Muscle of leg (tissue), 11 donors: ENCODE measurements around the gene TMEM119. TPM values are rescaled to one million over a fixed set of nuclear protein-coding genes. Genes with fewer than 3 reads are reported as not detected.

Source experiments
- DNase-seq: peaks from one replicate; pipeline ENCODE4 v3.0.0; 2013
- H3K27ac ChIP-seq: one replicate; pipeline ENCODE4 v1.5.1; 2013; ENCODE audit warnings: mild to moderate bottlenecking, low read length, control low read depth
- H3K27me3 ChIP-seq: one replicate; pipeline ENCODE4 v1.6.1; 2013; ENCODE audit warnings: low read length; ENCODE audit not compliant: control insufficient read depth, insufficient read depth
- H3K36me3 ChIP-seq: one replicate; pipeline ENCODE4 v1.6.1; 2013; ENCODE audit warnings: low read length; ENCODE audit not compliant: control insufficient read depth, insufficient read depth
- H3K4me1 ChIP-seq: one replicate; pipeline ENCODE4 v1.6.1; 2013; ENCODE audit warnings: low read length; ENCODE audit not compliant: control insufficient read depth, insufficient read depth
- H3K4me3 ChIP-seq: one replicate; pipeline ENCODE4 v1.5.1; 2013; ENCODE audit warnings: low read length, control low read depth
- H3K9me3 ChIP-seq: replicated peaks from 2 replicates; pipeline ENCODE4 v1.6.1; 2013; ENCODE audit warnings: low read depth, low read length; ENCODE audit not compliant: control insufficient read depth
- WGBS: methylation state at CpG from one replicate; pipeline ENCODE4 v1.1.5; 2013; ENCODE audit warnings: missing lambda C conversion rate; ENCODE audit not compliant: insufficient coverage; 5-methylcytosine and 5-hydroxymethylcytosine counted together
- polyA plus RNA-seq, 8 donors: library from polyadenylated mRNA; unstranded; fragments of 120-200 nt; gene quantifications; one replicate each; pipeline versions ENCODE4 v1.2.1 to v1.2.3, GENCODE V29; 2013; ENCODE audit warnings: inconsistent platforms in 1 of 8, low replicate concordance in 1 of 8; ENCODE audit not compliant: insufficient read length in 8 of 8, insufficient read depth in 1 of 8
- total RNA-seq: library from RNA; stranded (reverse); fragments of 120-200 nt; gene quantifications from one replicate; pipeline ENCODE4 v1.2.4, GENCODE V29; 2013

The TMEM119 gene
- total and polyA plus RNA-seq, 9 donors, result 25.2 to 68.7 (median 43.1) TPM

GRCh38 chr12:108583991-108584390, 13.9 kb downstream of the TMEM119 start:
- peak; percentile 81 for DNase-seq
- 25% methylated on average over 7 of the region's 7 CpGs for WGBS
- H3K27ac ChIP-seq, result peak overlapping the region; percentile 86

DNA sequence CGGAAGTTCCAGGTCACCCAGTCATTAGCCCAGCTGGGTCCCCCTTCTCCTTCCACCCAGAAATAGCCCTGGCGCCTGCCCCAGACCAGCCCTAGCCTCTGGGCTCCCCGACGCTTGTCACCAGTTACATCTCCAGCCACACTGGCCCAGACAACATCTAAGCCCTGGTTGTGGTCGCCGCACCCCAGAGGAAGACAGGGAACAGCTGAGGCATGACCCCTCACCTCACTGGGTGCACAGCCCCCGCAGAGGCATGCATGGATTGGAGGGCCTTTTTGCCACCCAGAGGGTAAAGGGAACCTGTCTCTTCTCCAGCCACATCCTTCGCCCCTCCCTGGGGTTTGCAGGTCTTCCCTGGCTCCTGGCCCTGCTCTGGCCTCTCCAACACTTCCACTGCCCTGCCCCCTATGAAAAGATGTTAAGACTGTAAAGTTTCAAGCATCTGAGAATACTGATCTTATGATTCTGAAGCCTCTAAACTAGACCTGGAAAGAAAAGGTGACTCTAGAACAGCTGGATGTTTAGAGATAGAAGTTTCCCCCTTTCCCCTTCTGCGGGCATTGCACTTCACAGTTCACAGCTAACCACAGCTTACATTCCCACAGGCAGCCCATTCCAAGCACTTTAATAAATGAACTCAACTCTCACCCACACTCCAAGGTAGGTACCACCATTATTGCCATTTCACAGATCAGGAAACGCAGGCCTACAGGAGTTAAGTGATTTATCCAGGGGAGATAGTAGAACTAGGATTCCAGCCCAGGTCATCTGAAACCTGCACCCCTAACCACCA, 14.7 kb downstream of the TMEM119 start:
- Histone ChIP-seq H3K36me3 (no peaks in the 10 kb centered on the region), H3K27ac (peak overlapping the region; percentile 86), H3K9me3 (no peaks in the 10 kb centered on the region), H3K4me3 (no peak overlapping the region), H3K27me3 (no peaks in the 10 kb centered on the region), H3K4me1 (peaks cover 44% of the 10 kb centered on the region)
- DNase-seq, result no peak
- 48% methylated on average over 4 of the region's 10 CpGs for WGBS

More at GRCh38 chr12:108583991-108584390, 13.9 kb downstream of the TMEM119 start:
- no peaks in the 10 kb centered on the region for H3K36me3 ChIP-seq
- H3K4me3 ChIP-seq, result no peak overlapping the region
- H3K27me3 ChIP-seq, result no peaks in the 10 kb centered on the region
- peaks cover 52% of the 10 kb centered on the region for H3K4me1 ChIP-seq
- no peaks in the 10 kb centered on the region for H3K9me3 ChIP-seq

- DNase-seq, result no peak
- Histone ChIP-seq H3K27ac (no peak overlapping the region), H3K9me3 (no peaks in the 10 kb centered on the region), H3K4me1 (peaks cover 37% of the 10 kb centered on the region), H3K27me3 (no peaks in the 10 kb centered on the region), H3K36me3 (no peaks in the 10 kb centered on the region), H3K4me3 (no peak overlapping the region)
- WGBS, result 90% methylated on average over 7 of the region's 9 CpGs
Measured at GRCh38 chr12:108582509-108582908, 15.4 kb downstream of the TMEM119 start.

DNA sequence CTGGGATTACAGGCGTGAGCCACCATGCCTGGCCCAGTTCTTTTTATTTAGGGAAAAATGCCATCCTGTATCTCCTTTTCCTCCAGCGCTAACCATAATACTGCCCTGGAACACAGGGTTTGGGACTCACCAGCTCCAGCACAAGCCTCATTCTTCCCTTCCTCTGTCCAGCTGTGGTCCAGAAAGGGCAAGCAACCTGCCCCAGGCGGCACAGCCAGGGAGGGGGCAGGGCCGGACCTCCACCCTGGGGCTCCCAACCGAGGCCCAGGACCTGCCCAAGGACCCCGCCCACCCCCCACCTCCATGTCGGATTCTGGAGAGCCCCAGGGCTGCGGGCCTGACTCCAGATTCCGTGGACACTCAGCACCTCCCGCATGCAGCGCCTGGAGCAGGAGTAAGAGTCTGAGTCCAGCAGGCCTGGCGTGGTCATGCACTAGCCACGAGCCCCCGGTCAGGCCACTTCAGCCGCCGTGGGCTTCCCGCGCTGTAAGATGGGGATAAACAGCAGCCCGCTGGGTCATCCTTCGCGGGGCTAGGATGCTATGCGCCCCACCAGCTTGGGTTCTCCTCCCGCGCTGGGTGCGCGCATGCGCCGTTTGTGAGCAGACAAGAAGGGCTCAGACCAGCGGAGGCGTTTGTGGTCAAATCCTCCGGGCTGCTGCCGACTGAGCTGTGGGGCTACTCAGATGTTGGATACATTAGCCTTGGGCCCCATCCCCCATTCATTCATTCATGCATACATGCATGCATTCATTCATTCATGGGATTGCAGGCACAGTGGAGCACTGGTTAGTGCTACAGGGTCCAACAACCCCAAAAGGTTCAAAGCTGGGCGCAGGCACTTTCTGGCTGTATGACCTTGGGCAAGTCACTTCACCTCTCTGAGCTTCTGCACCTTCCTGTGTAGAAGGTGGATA, 16.3 kb downstream of the TMEM119 start:
- no peak overlapping the region for H3K27ac ChIP-seq
- H3K36me3 ChIP-seq, result no peaks in the 10 kb centered on the region
- no peaks in the 10 kb centered on the region for H3K9me3 ChIP-seq
- DNase-seq, result no peak
- WGBS, result 81% methylated on average over 29 of the region's 33 CpGs
- H3K4me3 ChIP-seq, result no peak overlapping the region
- H3K27me3 ChIP-seq, result no peaks in the 10 kb centered on the region
- H3K4me1 ChIP-seq, result peaks cover 37% of the 10 kb centered on the region

- H3K4me1 ChIP-seq, result peaks cover 38% of the 10 kb centered on the region
- WGBS, result 13% methylated on average over 2 of the region's 3 CpGs
- no peak for DNase-seq
- no peak overlapping the region for H3K4me3 ChIP-seq
- H3K36me3 ChIP-seq, result no peaks in the 10 kb centered on the region
- no peak overlapping the region for H3K27ac ChIP-seq
- no peaks in the 10 kb centered on the region for H3K9me3 ChIP-seq
- no peaks in the 10 kb centered on the region for H3K27me3 ChIP-seq
Measured at GRCh38 chr12:108580531-108580930, 17.4 kb downstream of the TMEM119 start.

DNA sequence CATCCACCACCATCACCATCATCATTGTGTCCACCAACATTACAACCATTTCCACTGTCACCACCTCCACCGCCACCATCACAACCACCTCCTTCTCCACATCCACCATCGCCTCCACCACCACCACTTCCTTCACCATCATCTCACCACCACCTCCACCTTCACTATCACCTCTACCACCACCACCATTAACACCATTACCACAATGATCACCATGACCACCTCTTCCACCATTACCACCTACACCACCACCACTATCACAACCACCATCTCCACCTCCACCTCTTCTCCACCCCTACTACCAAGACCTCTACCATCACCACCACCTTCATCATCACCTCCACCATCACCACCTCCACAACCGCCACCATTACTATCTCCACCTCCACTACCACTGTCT, 19.1 kb downstream of the TMEM119 start:
- Histone ChIP-seq H3K9me3 (no peaks in the 10 kb centered on the region), H3K4me1 (peaks cover 32% of the 10 kb centered on the region), H3K36me3 (no peaks in the 10 kb centered on the region), H3K27ac (no peak overlapping the region), H3K27me3 (no peaks in the 10 kb centered on the region), H3K4me3 (no peak overlapping the region)
- DNase-seq, result no peak
- 100% methylated on average over 2 of the region's 3 CpGs for WGBS

DNA sequence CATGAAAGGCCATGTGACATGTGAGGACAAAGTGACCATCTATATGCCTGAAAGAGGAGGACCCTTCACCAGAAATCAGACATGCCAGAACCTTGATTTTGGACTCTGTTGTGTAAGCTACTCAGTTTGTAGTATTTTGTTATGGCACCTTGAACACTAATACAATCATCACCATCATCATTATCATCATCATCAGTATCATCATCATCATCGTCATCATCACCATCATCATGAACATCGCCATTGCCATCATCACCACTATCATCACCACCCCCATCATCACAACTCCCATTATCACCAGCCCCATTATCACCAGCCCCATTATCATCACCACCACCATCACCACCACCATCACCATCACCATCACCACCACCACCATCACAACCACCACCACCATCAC, 19.6 kb downstream of the TMEM119 start:
- WGBS, result 96% methylated on average over 2 of the region's 2 CpGs
- Histone ChIP-seq H3K27me3 (no peaks in the 10 kb centered on the region), H3K4me3 (no peak overlapping the region), H3K4me1 (peaks cover 26% of the 10 kb centered on the region), H3K27ac (no peak overlapping the region), H3K36me3 (no peaks in the 10 kb centered on the region), H3K9me3 (no peaks in the 10 kb centered on the region)
- no peak for DNase-seq

GRCh38 chr12:108577458-108577857, 20.4 kb downstream of the TMEM119 start:
- peaks cover 18% of the 10 kb centered on the region for H3K4me1 ChIP-seq
- DNase-seq, result no peak

DNA sequence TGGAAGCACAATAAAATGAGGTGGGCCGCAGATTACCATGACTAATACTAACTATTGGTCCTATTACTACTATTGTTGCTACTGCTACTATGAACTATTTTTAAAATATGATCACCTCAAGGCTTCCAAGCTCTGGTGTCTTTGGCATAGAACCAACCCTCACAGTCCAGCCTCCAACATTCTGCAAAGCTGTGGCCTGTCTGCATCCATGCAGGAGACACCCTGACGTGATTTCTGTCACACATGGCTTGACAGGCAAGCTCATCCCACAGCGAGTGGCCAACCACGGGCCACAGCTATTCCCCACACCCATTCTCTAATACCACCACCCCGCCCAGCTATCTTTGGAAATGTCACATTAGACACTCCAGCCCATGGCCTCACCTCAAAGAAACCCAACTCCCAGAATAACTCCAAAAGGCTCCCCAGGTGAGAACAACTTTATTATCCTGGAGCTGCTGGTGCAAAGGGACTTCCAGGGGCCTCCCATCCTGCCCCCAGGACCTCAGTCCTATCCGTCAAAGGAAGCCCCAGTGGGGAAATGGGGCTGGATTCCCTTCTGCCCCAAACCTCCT, 21.1 kb downstream of the TMEM119 start:
- no peak overlapping the region for H3K4me3 ChIP-seq
- no peaks in the 10 kb centered on the region for H3K9me3 ChIP-seq
- H3K4me1 ChIP-seq, result peaks cover 14% of the 10 kb centered on the region
- no peaks in the 10 kb centered on the region for H3K36me3 ChIP-seq
- WGBS, result 67% methylated on average over 5 of the region's 6 CpGs
- H3K27ac ChIP-seq, result no peak overlapping the region
- peak; percentile 48 for DNase-seq
- no peaks in the 10 kb centered on the region for H3K27me3 ChIP-seq

More at GRCh38 chr12:108577458-108577857, 20.4 kb downstream of the TMEM119 start:
- Histone ChIP-seq H3K27me3 (no peaks in the 10 kb centered on the region), H3K4me3 (no peak overlapping the region), H3K36me3 (no peaks in the 10 kb centered on the region), H3K9me3 (no peaks in the 10 kb centered on the region), H3K27ac (no peak overlapping the region)
